MV-4-11 (cell line): ENCODE results near the gene CXCL9.
"Not testable (repeated sequence)": the region's sequence is repeated elsewhere in the genome, so short reads cannot be mapped to it uniquely, and the experiment has no call there.

Source experiments
- DNase-seq: peaks from one replicate; lab custom pipeline; 2025; lab: John Stamatoyannopoulos, UW

CXCL9 gene

DNA sequence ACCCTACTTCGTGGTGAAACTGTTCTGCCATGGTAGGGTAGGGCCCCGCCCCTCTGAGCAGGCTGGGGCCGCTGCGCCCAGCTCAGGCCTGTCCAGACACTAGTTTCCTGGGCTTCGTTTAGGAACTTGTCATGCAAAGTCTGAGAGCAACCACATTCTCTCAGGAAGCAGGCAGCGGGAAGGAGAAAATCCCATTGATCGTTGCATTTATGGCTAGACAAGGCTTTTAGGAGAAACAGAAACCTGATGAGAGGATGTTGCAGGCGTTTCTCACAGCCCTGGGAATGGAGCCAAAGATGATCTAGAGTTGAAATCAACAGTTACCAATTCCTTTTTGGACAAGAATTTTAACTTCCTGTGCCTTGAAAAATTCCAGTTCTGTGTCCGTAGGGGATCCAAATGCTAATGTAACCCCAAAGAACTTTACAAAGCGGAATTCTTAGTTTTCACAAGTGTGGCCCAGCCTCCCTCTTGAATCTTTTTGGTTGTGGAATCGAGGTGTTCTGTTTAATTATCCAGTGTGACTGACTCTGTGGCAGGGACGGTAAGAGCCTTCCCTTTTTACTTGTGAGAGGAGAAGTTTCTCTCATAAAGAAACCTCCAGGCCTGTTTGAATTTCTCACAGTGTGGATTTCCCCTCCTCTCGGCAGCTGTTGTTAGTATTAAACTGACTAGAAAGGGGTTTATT is 4.5 kb upstream of the CXCL9 start:
- peak; percentile 55 for DNase-seq

DNA sequence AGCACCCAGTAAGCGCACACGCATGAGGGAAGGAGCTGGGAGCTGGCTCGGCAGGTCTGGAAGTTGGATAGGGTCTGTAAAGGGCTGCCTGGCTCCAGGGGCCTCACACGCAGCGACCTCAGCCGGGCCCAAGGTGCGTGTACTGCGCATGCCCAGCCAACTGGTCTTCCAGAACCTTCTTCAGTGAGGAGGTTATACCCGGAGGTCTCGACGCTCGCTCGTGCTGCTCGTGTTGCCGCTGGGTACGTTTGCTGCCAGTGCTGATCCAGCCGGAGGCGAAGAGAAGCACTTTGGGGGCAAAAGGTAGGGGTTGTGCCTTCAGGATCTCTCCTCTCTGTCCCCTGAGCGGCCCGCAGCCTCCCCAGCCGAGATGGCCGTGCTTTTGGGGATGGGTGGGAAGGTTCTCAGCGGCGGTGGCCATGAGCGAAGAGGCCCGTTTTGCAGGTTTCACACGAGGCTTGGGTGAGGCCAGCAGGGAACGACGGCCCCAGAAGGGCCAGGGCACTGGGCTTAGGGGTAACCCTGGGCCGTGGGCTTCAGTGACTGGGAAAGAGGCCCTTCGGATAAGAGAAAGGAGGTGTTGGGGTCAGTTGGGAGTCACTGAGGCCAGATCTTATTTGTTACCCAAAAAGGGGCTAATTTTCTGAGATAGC is 3.8 kb upstream of the CXCL9 start:
- DNase-seq = no peak

DNA sequence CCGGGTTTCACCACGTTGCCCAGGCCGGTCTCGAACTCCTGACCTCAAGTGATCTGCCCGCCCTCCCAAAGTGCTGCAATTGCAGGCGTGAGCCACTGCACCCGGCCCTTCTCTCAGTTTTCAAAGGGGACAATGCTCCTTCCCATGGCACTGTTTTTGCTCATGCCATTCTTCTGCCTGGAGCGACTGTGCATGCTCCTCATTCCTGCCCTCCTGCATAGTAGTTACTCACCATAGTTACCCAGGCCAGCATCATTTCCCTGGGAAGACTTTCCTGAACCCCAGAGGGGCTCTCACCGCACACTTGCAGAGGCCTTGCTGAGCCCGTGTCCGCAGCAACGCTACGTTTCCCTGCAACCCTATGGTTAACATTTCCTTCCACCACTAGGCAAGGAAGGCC is 3.3 kb upstream of the CXCL9 start:
- DNase-seq = no peak

DNA sequence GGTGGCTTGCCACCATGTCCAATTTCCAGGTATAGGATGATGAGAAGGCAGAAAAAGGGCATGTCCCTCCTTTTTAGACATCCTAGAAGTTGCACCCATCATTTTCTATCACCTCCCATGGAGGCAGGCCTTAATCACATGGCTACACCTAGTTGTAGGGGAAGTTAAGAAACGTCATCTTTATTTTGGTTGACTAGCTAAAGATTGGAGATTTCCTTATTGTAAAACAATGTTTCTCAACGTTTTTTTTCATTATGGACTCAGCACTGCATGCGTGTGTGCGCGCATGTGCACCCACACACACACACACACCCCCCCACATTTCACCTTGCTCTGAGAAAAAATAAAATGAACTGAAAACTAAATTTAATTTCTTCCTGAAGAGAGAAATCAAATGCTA is 2.0 kb upstream of the CXCL9 start:
- DNase-seq = no peak

DNA sequence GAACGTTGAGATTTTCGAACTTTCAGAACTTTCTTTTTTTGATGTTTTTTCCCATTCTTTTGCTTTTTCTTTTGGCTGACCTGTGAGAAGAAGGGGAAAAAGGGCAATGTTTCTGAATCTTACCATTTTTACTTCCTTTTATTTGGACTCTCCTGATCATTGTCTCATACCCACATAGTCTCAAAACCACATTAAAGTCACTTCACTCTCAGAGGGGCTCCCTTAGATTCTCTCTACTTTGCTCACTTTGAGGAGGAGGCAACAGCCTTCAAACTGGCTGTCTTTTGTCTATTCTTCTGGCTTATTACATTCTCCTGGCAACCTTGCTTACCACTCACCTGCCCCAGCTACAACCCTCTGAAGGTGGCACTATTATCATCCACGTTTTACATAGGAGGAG is 3.7 kb downstream of the CXCL9 start:
- DNase-seq = peak; percentile 52

DNA sequence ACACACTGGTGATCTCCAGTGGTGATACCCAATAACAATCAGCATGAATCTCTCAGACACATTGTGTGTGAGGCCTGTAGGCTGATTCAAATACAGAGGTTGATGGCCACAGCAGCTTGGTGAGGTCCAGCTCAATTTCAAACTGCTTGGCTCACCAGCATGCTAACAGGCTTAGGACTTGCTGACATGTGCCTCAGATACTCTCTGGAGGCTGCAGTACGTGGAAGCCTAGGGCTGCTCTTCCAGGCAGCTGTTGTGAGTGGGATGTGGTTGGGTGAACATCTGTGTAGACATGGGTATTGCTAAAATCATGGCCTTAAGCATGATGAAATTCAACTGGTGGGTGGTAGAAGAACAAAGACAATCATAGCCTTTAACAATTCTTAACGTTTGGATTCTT is 4.3 kb downstream of the CXCL9 start:
- peak; percentile 90 for DNase-seq

DNA sequence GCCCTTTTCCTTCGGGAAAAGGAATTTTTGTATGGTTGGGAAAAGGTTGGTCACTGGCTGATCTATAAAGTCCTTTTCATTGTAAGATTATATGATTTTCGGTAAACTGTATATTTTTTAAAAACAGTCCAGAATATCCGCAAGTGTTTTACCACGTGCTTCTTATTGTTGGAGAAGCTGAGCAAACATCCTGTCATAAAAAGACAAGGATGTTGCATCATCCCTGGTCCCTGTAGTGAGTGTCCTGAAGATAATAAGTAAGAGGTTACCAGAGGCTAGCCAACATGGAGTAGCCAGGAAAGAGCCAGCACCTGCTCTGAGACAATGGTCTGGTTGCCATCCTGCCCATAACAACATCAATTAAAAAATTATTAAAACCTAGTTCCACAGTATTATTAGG is 5.1 kb downstream of the CXCL9 start:
- DNase-seq = peak; percentile 87

DNA sequence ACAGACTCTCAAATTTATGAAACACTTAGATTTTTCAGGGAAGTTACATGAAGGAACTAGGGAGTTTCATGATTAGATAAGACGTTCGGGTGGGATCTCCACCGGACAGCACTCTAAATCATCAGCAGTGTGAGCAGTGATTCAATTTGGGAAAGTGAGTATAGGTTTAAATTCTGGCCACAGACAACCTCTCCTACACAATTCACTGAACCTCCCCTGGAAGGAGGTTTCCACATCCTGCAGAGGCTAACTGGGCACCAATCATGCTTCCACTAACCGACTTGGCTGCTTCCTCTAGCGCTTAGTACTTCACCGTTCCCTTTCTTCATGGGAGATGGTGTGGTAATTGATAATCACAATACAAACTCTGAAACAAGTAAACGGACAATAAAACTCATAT is 5.6 kb downstream of the CXCL9 start:
- DNase-seq = peak; percentile 62

DNA sequence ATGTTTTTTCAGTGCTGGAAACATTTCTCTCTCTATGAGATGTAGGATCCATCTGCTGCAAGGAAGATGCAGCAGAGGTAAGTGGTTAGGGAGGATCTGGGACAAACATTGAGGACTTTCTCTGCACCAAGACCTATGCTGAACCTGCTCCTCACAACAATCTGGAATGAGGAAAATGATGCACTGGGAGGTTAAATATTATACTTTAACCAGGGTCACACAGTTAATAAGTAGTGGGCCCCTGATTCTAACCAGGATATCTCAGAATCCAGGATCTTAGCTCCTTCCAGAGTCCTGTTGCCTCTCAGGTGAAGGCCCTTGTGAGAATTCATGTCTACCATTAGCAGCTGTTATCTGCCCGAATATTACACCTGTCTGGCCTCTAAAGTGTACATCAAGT is 7.0 kb downstream of the CXCL9 start:
- no peak for DNase-seq

DNA sequence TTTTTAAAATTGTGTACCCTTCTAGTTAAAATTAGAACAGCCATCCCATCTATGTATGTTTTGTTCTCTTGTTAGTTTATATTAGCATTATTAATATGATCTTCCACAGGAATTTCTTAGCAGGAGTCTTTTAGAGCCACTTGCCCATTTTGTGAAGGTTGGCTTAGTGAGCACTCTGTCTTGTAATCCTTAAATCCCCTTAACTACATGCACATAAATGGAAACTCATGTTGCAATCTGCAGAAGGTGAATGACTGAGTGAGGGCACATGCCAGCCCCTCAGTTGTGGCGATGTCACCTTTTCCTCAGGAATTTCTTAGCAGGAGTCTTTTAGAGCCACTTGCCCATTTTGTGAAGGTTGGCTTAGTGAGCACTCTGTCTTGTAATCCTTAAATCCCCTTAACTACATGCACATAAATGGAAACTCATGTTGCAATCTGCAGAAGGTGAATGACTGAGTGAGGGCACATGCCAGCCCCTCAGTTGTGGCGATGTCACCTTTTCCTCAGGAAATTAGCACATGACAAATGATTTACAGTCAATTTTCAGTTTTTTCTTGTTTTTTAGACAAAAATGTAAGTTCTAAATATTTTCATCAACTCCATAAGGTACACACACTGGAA is 8.7 kb downstream of the CXCL9 start:
- not testable (repeated sequence) for DNase-seq

DNA sequence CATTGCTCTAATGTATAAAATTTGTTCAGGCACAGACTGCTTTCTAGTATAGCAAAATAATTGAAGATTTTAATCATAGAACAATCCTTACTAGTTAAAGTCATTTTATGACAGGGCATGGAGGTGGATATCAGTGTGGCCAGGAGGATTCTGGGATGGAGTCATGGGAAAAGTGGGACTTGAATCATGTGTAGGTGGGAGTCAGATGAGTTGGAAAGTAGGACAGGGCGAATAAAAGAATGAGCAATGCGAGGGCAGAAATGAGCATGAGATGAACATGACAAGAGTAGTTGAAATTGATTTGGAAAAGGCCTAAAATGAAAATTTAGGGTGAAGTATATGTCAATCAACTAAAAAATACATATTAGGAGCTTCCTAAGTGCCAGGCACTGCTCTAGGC is 9.4 kb downstream of the CXCL9 start:
- no peak for DNase-seq

DNA sequence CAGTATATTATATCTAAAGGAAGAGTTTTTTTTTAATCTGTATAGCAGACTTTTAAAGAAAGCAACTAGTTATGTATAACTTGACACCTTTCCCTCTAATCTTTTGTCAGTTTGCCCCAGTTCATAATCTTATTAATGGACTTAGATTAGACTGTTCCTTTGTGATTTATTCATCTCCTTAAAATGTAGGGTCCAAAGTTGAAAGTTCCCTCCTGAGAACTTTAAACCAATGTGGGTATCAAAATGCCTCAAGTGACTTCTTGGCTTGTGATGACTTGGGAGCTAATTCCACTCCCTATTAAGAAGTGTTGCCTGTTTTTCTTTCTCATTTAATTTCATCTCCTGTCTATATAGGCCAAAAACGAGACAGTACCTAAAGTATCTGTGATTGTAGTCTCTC is 10.2 kb downstream of the CXCL9 start:
- no peak for DNase-seq

DNA sequence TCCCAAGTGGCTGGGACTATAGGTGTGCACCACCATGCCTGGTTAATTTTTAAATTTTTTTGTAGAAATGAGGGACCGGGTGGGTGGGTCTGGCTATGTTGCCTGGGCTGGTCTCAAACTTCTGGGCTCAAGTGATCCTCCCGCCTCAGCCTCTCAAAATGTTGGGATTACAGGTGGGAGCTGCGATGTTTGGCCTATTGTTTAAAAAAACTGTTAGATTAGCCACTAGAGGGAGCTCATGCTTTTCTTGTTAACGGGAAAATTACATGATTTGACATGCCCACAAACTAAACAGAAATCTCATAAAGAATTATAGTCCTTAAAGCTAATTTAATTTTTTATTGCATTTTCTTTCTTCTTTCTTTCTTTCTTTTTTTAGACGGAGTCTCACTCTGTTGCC is 11.6 kb downstream of the CXCL9 start:
- DNase-seq = peak; percentile 35

DNA sequence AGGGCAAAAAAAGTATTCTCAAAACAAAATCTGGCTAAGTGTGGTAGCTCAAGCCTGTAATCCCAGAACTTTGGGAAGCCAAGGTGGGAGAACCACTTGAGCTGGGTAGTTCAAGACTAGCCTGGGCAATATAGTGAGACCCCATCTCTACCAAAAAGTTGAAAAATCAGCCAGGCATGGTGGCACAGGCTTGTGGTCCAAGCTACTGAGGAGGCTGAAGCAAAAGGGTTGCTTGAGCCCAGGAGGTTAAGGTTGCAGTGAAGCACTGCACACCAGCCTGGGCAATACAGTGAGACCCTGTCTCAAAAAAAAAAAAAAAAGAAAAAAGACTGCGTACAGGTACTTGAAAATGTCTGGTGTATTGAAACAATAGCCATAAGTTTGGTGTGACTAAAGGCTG is 14.8 kb downstream of the CXCL9 start:
- no peak for DNase-seq

DNA sequence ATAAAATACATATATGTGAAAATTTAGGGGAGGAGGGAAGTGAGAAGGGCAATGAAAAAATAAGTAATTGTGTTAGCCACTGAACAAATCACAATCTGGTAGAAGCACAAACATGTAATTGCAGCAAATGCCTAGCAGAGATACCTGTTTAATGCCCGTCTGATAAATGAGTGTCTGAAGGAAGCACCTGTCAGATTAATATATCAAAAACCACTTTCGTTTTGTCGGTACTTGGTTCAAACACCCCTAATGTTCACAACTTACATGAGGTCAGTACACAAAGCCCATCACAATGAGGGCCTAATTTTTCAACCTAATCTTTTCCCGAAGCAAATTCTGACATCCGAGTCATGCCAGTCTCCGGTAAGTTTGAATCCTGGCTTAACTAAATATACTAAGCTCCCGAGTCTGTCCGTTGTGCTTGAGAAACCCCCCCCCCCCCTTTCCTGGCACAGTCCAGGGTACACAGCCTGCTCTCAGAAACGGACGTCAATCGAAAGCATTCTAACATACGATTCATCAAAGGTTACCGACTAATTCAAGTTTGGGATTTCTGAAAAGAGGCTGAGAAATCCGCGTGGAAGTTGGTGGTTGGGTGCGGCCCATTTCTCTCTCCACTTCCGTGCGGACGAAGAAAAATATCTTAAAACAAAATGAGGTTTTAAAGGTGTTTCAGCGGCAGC is 17.3 kb downstream of the CXCL9 start:
- DNase-seq = no peak

DNA sequence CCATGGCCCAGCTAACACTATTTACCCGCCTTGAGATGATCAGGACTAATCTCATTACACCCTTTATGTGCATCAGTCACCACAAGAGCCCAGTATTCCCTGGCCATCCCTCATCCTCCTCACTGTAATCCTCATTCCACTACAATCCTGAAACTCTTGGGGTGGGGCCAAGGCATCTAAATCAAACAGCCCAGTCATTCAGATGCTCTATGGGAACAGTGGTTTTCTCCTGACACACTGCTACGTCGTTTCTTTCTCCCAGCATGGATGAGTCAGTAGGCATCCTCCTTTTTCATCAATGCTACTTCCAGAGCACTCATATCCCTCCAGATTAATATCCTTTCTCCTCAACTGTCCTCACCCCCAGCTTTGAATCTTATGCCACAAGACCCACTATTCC is 22.2 kb downstream of the CXCL9 start:
- no peak for DNase-seq

DNA sequence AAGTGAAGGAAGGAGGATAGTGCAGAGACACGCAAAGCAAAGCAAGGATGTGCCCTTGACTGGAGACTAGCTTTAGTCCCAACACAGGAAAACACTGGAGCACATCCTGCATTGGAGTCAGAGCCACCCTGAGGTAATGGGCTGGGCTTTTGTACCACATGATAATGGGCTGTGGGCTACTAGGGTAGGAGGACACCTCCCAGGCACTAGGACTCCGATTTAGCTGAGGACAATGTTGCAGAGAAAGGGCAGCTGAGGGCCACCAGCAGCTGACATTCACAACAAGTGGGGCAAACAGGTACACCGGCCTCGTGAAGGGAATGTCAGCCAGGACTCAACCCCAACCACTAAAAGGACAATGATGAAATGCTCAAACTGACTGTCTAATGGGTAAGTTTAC is 26.7 kb downstream of the CXCL9 start:
- DNase-seq = no peak

DNA sequence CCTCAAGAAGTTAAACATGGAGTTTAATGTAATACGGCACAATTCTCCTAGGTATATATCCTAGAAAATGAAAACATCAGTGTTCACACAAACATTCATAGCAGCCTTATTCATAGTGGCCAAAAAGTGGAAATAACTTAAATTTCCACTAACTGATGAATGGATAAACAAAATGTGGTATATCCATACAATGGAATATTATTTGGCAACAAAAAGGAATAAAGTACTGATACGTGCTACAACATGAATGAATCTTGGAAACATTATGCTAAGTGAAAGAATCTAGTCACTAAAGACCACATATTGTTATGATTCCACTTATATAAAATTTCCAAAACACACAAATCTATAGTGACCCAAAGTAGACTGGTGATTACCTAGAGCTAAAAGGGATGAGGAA is 31.1 kb downstream of the CXCL9 start:
- DNase-seq = no peak

DNA sequence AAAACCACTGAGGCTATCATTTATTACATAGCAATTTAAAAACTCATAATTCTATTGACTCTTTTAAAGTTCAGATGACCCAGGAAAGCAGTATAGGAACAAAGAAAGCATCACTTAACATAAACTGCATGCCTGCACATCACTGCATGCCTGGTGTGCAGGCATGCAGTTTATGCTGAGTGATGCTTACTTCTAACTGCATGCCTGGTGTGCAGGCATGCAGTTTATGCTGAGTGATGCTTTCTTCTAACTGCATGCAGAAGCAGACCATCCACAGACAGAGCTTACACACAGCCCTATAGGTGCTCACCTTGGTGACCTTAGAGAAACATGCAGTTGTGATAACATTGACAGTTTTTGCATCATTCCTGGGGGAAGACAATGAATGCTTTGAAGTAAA is 33.5 kb downstream of the CXCL9 start:
- no peak for DNase-seq

DNA sequence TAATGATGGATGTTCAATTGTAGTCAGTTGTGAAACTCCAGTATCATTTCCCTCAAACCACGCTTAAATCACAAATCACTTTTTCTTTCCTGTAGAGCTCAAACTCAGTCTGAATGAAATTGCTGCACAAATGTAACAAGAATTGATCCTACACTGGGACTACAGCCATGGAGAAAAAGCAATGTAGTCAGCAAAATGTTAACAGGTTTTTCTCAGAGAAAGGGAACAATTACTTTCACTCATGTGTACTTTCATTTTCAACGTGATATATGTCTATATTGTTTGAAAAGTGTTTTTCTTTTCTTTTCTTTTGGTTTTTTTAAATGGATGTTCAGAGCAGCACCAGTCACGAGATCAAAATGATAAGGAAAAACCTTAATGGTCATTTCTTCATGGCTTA is 39.2 kb downstream of the CXCL9 start:
- peak; percentile 17 for DNase-seq

DNA sequence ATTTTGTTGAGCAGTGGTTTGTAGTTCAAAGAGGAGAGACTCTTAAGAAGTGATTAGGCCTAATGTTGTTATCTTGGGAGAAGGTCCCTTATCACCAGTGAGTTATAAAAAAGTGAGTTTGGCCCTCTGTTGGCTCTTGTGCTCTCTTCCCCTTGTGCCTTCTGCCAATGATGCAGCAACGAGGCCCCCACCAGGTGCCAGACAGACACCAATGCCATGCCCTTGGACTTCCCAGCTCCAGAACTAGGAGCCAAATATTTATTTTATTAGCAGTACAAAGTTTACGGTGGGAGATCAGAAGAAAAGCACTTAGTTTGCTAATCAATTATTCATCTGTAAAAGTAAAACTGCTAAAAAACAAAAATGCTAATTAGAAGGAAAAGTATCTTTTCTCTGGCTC is 43.8 kb downstream of the CXCL9 start:
- DNase-seq = no peak

DNA sequence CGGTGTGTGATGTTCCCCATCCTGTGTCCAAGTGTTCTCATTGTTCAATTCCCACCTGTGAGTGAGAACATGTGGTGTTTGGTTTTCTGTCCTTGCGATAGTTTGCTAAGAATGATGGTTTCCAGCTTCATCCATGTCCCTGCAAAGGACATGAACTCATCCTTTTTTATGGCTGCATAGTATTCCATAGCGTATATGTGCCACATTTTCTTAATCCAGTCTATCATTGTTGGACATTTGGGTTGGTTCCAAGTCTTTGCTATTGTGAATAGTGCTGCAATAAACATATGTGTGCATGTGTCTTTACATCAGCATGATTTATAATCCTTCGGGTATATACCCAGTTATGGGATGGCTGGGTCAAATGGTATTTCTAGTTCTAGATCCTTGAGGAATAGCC is 45.2 kb downstream of the CXCL9 start:
- DNase-seq = not testable (repeated sequence)

DNA sequence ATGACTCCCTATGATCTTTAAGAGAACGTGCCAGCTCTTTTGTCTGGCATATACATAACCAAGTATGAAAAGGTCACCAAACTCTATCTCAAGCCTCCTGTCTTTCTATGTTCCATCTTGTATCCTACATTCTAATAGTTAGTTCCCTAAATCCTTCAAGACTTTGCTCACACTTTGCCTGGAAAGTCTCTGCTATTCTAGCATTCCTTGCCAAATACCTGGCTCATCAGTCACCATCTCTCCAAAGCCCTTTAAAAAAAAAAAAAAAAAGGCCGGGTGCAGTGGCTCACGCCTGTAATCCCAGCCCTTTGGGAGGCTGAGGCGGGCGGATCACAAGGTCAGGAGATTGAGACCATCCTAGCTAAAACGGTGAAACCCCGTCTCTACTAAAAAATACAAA is 48.8 kb downstream of the CXCL9 start:
- DNase-seq = not testable (repeated sequence)
